ENCODE measurements around the gene ETF1. TPM values are rescaled to one million over a fixed set of nuclear protein-coding genes. Genes with fewer than 3 reads are reported as not detected.

ETF1 gene
- total and polyA plus RNA-seq, 9 of the 15 experiments (the other 6 are each of a cell fraction or from before 2014, with no cell fraction given), result 53.7 to 209 (median 164) TPM

GRCh38 chr5:138514021-138514420 lies 29.0 kb downstream of the ETF1 start:
- Histone ChIP-seq H3K79me2 (ENCODE audit: control insufficient read depth, insufficient read depth, low read length) (peaks cover 25% of the 10 kb centered on the region), H3K9me3 (replicated peaks; ENCODE audit: control insufficient read depth, insufficient read depth, low read depth, low read length) (no peaks in the 10 kb centered on the region), H3K36me3 (ENCODE audit: control insufficient read depth, insufficient read depth, low read length) (peaks cover 95% of the 10 kb centered on the region), H3K27me3 (ENCODE audit: control insufficient read depth in 2 of 2, insufficient read depth in 2 of 2, low read length in 2 of 2) (no peaks in the 10 kb centered on the region), H2AFZ (ENCODE audit: low read depth, low read length) (no peak overlapping the region), H3K4me3 (no peak overlapping the region), H3K9me1 (ENCODE audit: control insufficient read depth, insufficient read depth, low read length) (no peaks in the 10 kb centered on the region), H3K27ac (ENCODE audit: extremely low read depth, low read depth, low read length) (no peak overlapping the region), H3K9ac (ENCODE audit: insufficient read depth in 1 of 2, low read depth in 2 of 2, low read length in 2 of 2) (no peak overlapping the region), H3K4me1 (replicated peaks in 1 of 2; ENCODE audit: control insufficient read depth in 2 of 2, insufficient read depth in 2 of 2, low read length in 2 of 2) (no peaks in the 10 kb centered on the region), H4K20me1 (replicated peaks; ENCODE audit: control insufficient read depth, insufficient read depth, low read length) (no peaks in the 10 kb centered on the region), H3K4me2 (ENCODE audit: insufficient read depth, low read length) (no peak overlapping the region)
- intact Hi-C loops (cut with micrococcal nuclease), result no loop called here
- DNase-seq (ENCODE audit: extremely low read depth in 1 of 4, low spot score in 3 of 4), result no peak
- 100% methylated on average over 1 of the region's 1 CpG for WGBS (ENCODE audit: insufficient coverage, low coverage, missing lambda C conversion rate)
- POLR2A ChIA-PET, result interaction anchor here (0.8 to 2.6 kb wide), 5 partner anchors 10 to 88 kb away, joined by 3 to 9 read pairs (median 4); no protein-coding TSS in a partner anchor
- ATAC-seq, result no peak
- BruUV-seq (replicated peaks), result no TSS peak
- in situ Hi-C loops (cut with MboI), result no loop called here
- FAIRE-seq, result no peak
- CTCF ChIA-PET (ENCODE audit: low intra/inter-chr PET ratio), result no interaction called here
- no peak for TF ChIP-seq RERE (CRISPR knock-in tag; IDR thresholded peaks at IDR 0.05; ENCODE audit: borderline replicate concordance)
- no peak for TF ChIP-seq COPS2 (conservative IDR thresholded peaks at IDR 0.05)
- no peak for TF ChIP-seq HMG20B (CRISPR knock-in tag; IDR thresholded peaks at IDR 0.05)
- no peak for TF ChIP-seq SRF (CRISPR knock-in tag; IDR thresholded peaks at IDR 0.05)
- TF ChIP-seq SMARCA4 (IDR thresholded peaks at IDR 0.05), result no peak
- TF ChIP-seq BCLAF1 (IDR thresholded peaks at IDR 0.05; ENCODE audit: borderline replicate concordance in 1 of 2, control insufficient read depth in 1 of 2, low read depth in 2 of 2, low read length in 1 of 2), result no peak
- no peak for TF ChIP-seq EHMT2 (IDR thresholded peaks at IDR 0.05)
- no peak for TF ChIP-seq SIN3B (IDR thresholded peaks at IDR 0.05; ENCODE audit: low read depth)
- TF ChIP-seq MXI1 (IDR thresholded peaks at IDR 0.05; ENCODE audit: low read depth, low read length), result no peak
- no peak for TF ChIP-seq HMG20A (CRISPR knock-in tag; conservative IDR thresholded peaks at IDR 0.05)
- TF ChIP-seq HLTF (IDR thresholded peaks at IDR 0.05), result no peak
- TF ChIP-seq TARDBP (IDR thresholded peaks at IDR 0.05), result no peak
- no peak for TF ChIP-seq PYGO2 (tag; IDR thresholded peaks at IDR 0.05)
- TF ChIP-seq, protein P1, sequence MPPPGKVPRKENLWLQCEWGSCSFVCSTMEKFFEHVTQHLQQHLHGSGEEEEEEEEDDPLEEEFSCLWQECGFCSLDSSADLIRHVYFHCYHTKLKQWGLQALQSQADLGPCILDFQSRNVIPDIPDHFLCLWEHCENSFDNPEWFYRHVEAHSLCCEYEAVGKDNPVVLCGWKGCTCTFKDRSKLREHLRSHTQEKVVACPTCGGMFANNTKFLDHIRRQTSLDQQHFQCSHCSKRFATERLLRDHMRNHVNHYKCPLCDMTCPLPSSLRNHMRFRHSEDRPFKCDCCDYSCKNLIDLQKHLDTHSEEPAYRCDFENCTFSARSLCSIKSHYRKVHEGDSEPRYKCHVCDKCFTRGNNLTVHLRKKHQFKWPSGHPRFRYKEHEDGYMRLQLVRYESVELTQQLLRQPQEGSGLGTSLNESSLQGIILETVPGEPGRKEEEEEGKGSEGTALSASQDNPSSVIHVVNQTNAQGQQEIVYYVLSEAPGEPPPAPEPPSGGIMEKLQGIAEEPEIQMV (tag; conservative IDR thresholded peaks at IDR 0.05; ENCODE audit: low read depth), result no peak
